Measurements from ENCODE around the gene RBM20.

RBM20 gene

DNA sequence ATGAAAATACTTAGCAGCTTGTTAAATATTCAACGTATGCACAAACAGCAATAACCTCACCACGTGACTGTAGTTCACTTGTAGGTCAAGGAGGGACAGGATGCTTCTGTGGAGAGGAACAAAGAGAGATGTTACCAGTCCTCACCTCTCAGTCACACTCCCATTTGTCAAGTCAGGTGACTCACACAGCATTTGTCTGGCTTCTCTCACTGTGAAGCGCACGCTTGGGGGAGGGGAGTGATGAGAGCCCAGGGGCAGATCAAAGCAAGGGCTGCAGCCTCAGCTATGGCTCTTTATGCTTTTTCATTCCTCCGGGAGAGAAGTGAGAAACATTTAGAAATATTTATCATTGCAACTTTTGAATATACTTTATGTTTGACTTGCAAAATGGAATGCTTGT, 2.9 kb upstream of the RBM20 start:
- TF ChIP-seq, protein P1, sequence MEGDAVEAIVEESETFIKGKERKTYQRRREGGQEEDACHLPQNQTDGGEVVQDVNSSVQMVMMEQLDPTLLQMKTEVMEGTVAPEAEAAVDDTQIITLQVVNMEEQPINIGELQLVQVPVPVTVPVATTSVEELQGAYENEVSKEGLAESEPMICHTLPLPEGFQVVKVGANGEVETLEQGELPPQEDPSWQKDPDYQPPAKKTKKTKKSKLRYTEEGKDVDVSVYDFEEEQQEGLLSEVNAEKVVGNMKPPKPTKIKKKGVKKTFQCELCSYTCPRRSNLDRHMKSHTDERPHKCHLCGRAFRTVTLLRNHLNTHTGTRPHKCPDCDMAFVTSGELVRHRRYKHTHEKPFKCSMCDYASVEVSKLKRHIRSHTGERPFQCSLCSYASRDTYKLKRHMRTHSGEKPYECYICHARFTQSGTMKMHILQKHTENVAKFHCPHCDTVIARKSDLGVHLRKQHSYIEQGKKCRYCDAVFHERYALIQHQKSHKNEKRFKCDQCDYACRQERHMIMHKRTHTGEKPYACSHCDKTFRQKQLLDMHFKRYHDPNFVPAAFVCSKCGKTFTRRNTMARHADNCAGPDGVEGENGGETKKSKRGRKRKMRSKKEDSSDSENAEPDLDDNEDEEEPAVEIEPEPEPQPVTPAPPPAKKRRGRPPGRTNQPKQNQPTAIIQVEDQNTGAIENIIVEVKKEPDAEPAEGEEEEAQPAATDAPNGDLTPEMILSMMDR (IDR thresholded peaks at IDR 0.05; ENCODE audit: low read depth, low read length): no peak
- in situ Hi-C loops (cut with HindIII; ENCODE audit: low sequenced_read_pairs): no loop called here
- H3K4me3 ChIP-seq (ENCODE audit: low read depth, low read length): no peak overlapping the region
- DNase-seq (ENCODE audit: low read depth, low spot score): peak; percentile 42

DNA sequence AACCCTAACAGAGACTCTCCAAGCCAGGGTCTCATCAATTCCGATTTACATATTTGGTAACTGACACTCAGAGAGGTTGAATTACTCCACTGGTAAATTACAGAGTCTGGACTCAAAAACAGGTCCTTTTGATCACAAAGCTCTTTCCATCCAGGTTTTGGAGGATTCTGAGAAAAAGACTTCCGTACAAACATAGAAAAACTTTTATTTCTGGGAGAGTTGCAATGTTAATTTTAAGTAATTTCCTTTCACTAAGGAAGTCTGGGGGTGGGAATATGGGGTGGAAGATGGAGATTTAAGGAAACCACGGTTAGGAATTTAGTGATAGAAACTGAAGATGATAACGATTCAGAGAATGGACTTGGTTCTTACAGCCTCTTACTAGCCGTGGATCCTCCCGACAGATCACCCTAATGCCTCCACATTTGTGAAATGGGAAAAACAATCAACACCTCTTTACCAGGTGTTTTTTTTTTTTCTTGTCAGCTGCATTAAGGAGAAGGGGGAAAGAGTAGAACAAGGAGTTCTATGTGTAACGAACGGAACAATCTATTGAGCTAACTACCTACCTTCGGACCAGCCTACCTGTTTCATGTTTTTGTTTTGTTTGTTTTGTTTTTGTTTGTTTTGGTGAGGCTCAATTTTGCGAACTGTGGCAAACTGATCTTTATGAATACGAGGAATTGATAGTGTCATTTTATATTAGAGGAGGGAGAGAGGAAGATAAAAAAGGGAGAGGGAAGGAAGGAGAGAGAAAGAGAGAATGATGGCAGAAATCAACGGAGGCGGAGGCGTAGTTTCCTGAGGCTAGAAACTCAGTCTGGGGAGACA, 1.7 kb upstream of the RBM20 start:
- in situ Hi-C loops (cut with HindIII; ENCODE audit: low sequenced_read_pairs): no loop called here
- TF ChIP-seq, protein P1 (IDR thresholded peaks at IDR 0.05; ENCODE audit: low read depth, low read length): no peak
- DNase-seq (ENCODE audit: low read depth, low spot score): no peak
- no peak overlapping the region for H3K4me3 ChIP-seq (ENCODE audit: low read depth, low read length)

DNA sequence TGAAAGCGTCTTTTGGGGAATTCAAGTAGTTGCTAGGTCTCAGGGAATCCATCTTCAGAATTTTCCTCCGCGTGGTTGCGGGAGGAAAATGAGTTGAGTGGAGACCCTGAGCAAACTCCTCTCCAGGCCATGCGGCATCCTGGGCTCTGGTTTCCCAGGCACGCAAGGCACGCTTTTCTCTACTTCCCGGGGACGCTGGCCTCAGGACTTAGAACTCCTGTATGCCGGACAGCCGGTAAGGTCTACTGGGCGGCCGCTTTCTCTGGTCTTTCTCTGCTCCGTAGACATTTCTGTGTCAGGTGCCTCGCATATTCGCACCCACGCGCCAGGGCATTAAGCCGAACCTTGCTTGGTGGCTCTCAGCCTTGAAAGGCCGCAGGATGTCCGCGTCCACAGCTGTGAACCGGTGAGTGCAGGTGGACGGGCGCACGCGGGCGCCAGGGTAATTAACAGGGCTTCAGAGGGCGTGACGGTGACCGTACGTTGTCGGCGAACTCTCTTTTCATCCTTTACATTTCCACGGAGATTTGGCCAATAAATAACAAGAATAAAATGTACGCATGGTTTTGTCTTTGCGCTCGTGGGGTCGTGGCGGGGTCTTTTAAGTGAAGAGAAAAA, 992 bp upstream of the RBM20 start:
- in situ Hi-C loops (cut with HindIII; ENCODE audit: low sequenced_read_pairs): no loop called here
- TF ChIP-seq, protein P1 (IDR thresholded peaks at IDR 0.05; ENCODE audit: low read depth, low read length): no peak
- peak overlapping the region; percentile 50 for H3K4me3 ChIP-seq (ENCODE audit: low read depth, low read length)
- DNase-seq (ENCODE audit: low read depth, low spot score): no peak

DNA sequence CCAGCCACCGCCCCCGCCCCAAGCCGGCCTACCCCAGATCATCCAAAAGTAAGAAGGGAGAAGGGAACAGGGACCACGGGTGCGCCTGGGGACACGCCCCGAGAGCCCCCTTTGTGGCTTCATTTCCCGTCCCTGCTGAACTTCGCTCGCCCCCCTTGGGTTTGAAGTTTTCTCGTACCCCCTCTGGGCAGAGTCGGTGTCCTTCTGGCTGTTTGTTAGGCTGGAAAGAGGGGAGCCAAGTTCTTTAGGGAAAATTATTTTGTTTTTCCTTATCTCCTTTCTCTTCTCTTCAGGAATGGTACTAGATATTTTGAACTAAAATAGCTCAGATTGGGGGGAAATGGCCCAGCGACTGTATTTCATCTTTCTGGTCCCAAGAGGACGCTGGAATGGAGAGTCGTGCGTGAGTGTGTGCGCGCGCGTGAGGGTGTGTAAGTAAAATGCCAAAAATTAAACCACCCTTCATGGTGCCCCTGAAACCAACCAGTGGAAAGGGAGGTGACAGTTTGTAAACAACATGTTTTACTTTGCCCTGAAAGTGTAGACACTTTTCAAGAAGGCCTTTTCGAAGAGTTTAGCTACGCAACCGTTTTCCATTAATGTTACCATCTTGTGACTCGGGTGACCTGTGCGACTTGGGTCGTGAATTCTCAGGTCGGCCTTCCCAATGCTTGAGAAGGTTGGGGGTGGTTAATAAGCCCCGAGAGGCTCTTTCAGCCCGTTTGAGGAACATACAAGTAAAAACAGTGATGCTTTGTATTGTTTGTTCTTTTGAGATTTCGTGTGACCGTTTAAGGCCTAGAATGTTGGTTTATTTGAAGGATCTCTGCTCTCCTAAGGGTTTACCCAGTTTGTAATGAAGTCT, 694 bp downstream of the RBM20 start:
- peak overlapping the region; percentile 50 for H3K4me3 ChIP-seq (ENCODE audit: low read depth, low read length)
- DNase-seq (ENCODE audit: low read depth, low spot score): no peak
- in situ Hi-C loops (cut with HindIII; ENCODE audit: low sequenced_read_pairs): no loop called here
- TF ChIP-seq, protein P1 (IDR thresholded peaks at IDR 0.05; ENCODE audit: low read depth, low read length): no peak

DNA sequence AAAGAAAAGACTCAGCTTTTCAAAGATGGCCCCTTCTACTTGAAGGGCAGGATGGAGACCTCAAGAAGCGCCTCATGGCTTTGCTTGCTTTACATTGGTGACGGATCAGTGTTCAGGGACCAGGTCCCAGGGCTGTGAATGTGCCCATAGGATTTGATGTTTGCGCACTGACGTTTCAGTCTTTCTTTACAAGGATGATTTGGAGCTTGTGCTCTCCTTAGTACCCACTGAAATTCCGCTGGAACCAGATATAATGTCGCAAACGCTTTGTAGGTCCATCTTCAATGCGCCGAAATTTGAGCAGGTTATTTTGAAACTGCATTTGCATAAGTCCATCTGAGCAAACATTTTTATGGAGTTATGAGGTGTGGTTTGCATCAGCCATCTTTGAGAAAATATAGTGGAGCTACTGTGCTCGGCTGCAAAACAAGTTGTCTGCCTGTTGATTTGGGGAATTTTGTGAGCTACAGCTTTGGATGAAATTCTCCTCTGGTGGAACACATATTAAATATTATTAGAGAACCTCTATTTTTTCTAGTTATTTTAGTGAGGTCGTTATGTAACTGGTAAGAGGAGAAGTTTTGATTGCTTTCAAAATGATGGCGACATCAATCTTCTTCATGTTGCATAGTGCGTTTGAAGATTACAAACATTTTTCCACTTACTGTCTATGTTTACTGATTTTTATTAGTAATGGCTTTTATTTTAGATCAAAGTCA, 2.4 kb downstream of the RBM20 start:
- H3K4me3 ChIP-seq (ENCODE audit: low read depth, low read length): no peak overlapping the region
- in situ Hi-C loops (cut with HindIII; ENCODE audit: low sequenced_read_pairs): no loop called here
- DNase-seq (ENCODE audit: low read depth, low spot score): no peak
- TF ChIP-seq, protein P1 (IDR thresholded peaks at IDR 0.05; ENCODE audit: low read depth, low read length): no peak

DNA sequence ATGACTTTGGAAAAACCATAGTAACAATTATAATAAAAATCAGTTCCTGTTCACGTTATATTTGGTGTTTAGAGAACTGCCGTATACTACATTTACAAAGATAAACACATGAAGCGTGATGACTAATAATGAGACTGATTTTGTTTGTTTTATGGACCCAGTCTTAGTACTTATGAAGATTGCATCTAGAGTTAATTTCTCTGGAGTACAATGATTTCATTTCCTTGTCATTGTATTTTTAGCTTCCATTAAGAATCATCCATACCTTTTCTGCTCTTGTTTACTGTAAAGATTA, 2.9 kb downstream of the RBM20 start:
- no peak for DNase-seq (ENCODE audit: low read depth, low spot score)
- in situ Hi-C loops (cut with HindIII; ENCODE audit: low sequenced_read_pairs): no loop called here
- no peak overlapping the region for H3K4me3 ChIP-seq (ENCODE audit: low read depth, low read length)
- TF ChIP-seq, protein P1 (IDR thresholded peaks at IDR 0.05; ENCODE audit: low read depth, low read length): no peak
